ENCODE data around the gene TRABD2A. TPM values are rescaled to one million over a fixed set of nuclear protein-coding genes. Genes with fewer than 3 reads are reported as not detected.

The TRABD2A gene
- total RNA-seq, 1 donor from 2014 or later, result 2.0 TPM

GRCh38 chr2:84906108-84906899 is 25.4 kb upstream of the TRABD2A start:
- peaks cover 32% of the 10 kb centered on the region for H3K36me3 Mint-ChIP-seq (ENCODE audit: insufficient read depth)
- H3K27ac Mint-ChIP-seq, result peak overlapping the region; percentile 95
- H3K9me3 Mint-ChIP-seq (ENCODE audit: low read depth), result peaks cover 13% of the 10 kb centered on the region
- TF ChIP-seq CTCF (IDR thresholded peaks at IDR 0.05; ENCODE audit: unreplicated experiment), result no peak
- H3K4me3 Mint-ChIP-seq (ENCODE audit: low read depth), result peak overlapping the region; percentile 97
- H3K4me1 Mint-ChIP-seq (ENCODE audit: low read depth), result peaks cover 17% of the 10 kb centered on the region
- H3K27me3 Mint-ChIP-seq, result peaks cover 19% of the 10 kb centered on the region
- DNase-seq (ENCODE audit: low spot score, unreplicated experiment), result no peak

DNA sequence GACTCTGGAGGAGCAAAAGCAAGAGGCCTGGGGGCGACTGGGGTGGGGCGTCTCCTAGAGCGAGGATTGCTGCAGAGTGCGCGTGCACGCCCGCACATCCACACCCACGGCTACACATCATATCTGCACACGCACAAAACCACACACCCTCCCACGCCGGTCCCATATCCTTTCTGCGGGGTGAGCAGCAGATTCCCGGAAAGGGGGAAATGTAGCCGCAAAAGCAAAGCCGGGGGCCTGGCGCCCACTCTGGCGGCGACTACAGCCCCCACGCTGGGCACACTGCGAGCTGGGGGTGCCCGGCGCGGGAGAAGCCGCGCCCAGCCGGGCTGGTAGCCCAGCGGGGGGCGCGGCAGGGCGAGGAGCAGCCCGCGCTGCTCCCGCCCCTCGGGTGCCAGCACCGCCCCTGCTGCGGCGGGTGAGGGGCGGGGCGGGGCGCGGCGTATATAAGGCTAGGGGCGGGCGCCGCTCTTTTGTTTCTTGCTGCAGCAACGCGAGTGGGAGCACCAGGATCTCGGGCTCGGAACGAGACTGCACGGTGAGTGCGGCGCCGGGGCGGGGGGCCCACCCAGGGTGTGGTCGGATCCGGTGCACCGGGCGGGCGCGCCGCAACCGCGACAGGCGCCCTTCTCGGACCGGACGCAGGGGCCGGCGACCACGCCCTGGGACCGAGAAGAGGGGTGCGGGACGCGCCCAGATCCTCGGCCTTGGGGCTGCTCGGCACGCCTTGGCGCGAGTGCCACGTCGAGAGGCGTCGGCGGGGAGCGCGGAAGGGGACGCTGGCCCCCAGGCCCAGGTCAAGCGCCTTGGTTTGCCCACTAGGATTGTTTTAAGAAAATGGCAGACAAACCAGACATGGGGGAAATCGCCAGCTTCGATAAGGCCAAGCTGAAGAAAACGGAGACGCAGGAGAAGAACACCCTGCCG is 24.6 kb upstream of the TRABD2A start, which contains the start of gene TMSB10:
Gene TMSB10 (plus strand): TSS at position 476 of the 927 bp plus-strand sequence.
- Mint-ChIP-seq H3K36me3 (ENCODE audit: insufficient read depth) (peaks cover 32% of the 10 kb centered on the region), H3K27ac (peak within 1 kb of the TSS; percentile 95), H3K4me3 (ENCODE audit: low read depth) (peak within 1 kb of the TSS; percentile 97)

DNA sequence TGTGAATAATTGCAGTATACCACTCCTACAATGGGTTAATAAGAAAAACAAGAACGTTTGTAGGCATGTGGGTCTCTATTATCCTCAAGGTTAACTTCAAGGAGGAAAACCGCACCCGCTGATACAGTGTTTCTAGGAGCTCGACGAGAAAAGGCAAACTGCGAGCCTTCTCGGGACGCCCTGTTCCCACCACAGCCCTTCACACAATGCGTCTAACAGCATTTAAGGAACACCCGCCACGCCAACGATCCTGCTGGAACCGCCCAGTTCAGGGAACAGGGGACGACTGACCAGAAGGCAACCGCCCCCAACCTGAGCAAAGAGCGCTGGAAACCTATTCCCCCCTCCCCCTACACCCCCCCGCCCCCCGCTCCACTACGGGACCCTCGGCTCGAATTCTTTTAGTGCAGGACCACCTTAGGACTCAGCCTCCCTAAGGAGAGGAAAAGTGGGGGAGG is 23.9 kb upstream of the TRABD2A start:
- Mint-ChIP-seq H3K27me3 (peaks cover 24% of the 10 kb centered on the region), H3K27ac (peak overlapping the region; percentile 84), H3K9me3 (ENCODE audit: low read depth) (peaks cover 9% of the 10 kb centered on the region), H3K4me3 (ENCODE audit: low read depth) (peak overlapping the region; percentile 82), H3K36me3 (ENCODE audit: insufficient read depth) (peaks cover 27% of the 10 kb centered on the region), H3K4me1 (ENCODE audit: low read depth) (peaks cover 17% of the 10 kb centered on the region)
- no peak for TF ChIP-seq CTCF (IDR thresholded peaks at IDR 0.05; ENCODE audit: unreplicated experiment)
- DNase-seq (ENCODE audit: low spot score, unreplicated experiment), result no peak

More for the DNA sequence above, 24.6 kb upstream of the TRABD2A start, which contains the start of gene TMSB10:
- peaks cover 24% of the 10 kb centered on the region for H3K27me3 Mint-ChIP-seq
- peak; percentile 81 for DNase-seq (ENCODE audit: low spot score, unreplicated experiment)
- peaks cover 17% of the 10 kb centered on the region for H3K4me1 Mint-ChIP-seq (ENCODE audit: low read depth)
- H3K9me3 Mint-ChIP-seq (ENCODE audit: low read depth), result peaks cover 13% of the 10 kb centered on the region
- peak; percentile 30 for TF ChIP-seq CTCF (IDR thresholded peaks at IDR 0.05; ENCODE audit: unreplicated experiment)

GRCh38 chr2:84904151-84904550 is 23.3 kb upstream of the TRABD2A start:
- Mint-ChIP-seq H3K36me3 (ENCODE audit: insufficient read depth) (peaks cover 22% of the 10 kb centered on the region), H3K27ac (no peak overlapping the region), H3K27me3 (peaks cover 24% of the 10 kb centered on the region), H3K9me3 (ENCODE audit: low read depth) (peaks cover 4% of the 10 kb centered on the region), H3K4me1 (ENCODE audit: low read depth) (peaks cover 17% of the 10 kb centered on the region), H3K4me3 (ENCODE audit: low read depth) (peak overlapping the region; percentile 82)
- DNase-seq (ENCODE audit: low spot score, unreplicated experiment), result no peak
- TF ChIP-seq CTCF (IDR thresholded peaks at IDR 0.05; ENCODE audit: unreplicated experiment), result no peak

DNA sequence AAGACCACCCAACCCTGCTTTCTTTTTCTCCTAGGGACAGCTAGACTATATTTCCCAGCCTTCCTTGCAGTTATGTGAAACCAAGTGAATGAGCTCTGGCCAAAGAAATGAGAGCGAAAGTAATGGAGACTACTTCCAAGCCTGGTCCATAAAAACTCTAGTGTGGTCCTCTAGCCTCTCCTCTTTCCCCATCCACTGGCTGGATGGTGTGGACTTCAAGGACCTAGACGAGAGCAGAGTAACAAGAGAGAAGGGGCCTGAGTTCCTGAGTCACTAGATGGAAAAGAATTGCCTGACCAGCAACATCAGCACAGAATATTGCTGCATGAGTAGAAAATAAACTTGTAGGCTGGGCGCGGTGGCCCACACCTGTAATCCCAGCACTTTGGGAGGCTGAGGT is 21.6 kb upstream of the TRABD2A start:
- no peaks in the 10 kb centered on the region for H3K9me3 Mint-ChIP-seq (ENCODE audit: low read depth)
- no peak overlapping the region for H3K4me3 Mint-ChIP-seq (ENCODE audit: low read depth)
- no peak for DNase-seq (ENCODE audit: low spot score, unreplicated experiment)
- peaks cover 11% of the 10 kb centered on the region for H3K4me1 Mint-ChIP-seq (ENCODE audit: low read depth)
- peaks cover 13% of the 10 kb centered on the region for H3K36me3 Mint-ChIP-seq (ENCODE audit: insufficient read depth)
- no peak overlapping the region for H3K27ac Mint-ChIP-seq
- H3K27me3 Mint-ChIP-seq, result peaks cover 24% of the 10 kb centered on the region
- TF ChIP-seq CTCF (IDR thresholded peaks at IDR 0.05; ENCODE audit: unreplicated experiment), result no peak

Measured in progenitor cell of endocrine pancreas (in vitro differentiated cells).